Posterior cingulate gyrus (tissue), 11 donors: ENCODE results near the gene BMP8B.

Source experiments
- DNase-seq, 10 donors: peaks; one replicate each; pipeline versions ENCODE4 v3.0.0 to v3.0.0-alpha.2; 2020 to 2021; ENCODE audit warnings: mixed read lengths in 3 of 10
- intact Hi-C: fragments of 100-400 bp; cut with DNase I; formaldehyde crosslinking; loops from one replicate; pipeline ENCODE4 v1.15.1; 2023

The BMP8B gene

DNA sequence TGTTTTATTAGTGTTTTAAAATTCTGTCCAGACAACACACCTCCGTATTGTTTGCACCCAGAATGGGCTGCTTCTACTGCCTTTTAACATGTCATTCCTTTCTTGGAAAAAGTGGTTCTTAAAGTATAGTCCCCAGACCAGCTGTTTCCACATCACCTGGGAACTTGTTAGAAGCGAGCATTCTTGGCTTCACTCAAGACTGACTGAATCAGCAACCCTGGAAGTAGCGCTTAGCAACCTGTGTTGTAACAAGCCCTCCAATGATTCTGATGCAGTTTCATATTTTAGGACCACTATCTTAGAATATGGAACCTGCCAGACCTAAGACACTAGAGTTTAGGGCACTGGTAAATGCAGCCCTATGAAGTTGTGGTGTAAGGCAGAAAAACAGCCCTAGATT is 55.9 kb downstream of the BMP8B start:
- intact Hi-C loops = no loop called here
- no peak for DNase-seq

DNA sequence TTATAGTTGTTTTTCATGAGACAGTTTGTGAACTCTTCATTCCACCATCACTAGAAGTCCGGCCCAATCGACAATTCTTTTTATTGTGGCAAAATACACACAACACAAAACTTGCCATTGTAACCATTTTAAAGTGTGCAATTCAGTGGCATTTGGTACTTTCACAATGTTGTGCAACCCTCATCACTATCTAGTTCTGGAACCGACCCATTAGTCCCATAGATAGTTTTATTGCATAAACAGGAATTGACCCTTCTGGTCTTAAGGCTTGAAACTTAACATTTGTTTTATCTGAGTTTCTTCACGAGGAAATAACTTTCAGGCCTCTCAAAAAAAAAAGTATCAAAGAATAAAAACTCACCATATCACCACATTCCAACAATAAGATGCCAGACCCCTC is 58.8 kb downstream of the BMP8B start:
- intact Hi-C loops = no loop called here
- DNase-seq = no peak

DNA sequence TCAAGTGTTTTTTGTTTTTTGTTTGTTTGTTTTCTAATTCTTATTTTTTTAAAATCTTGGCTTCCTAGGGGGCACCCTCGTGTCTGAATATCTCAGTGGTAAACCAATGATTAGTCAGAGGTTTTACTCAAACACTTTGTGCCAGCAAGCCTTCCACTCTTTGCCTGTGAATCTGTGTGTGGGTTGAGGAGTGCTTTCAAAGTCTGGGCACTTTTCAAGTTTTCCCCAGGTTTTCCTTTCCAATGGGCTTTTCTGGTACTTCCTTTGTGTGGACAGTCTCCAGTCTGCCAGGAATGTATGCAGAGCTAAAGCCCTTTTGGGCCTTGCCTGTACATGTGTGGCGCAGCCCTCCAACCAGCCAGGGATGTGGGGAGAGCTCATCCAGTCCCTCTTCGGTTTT is 59.6 kb downstream of the BMP8B start:
- intact Hi-C loops = no loop called here
- DNase-seq = no peak

DNA sequence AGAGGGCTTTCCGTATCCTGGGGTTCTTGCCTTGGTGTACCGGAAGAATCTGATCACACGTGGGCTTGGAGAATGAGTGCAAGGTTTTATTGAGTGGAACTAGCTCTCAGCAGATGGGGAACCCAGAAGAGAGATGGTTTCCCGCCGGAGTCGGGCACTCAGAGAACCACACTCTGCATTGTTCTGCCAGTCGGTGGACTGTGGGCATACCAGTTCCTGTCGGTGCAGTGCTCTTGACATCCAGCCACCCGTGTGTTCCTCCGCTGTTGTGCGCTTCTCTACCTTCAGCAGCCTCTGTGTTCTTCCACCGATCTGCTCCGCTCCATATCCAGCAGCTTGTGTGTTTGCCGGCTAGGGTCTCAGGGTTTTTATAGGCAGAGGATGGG is 60.7 kb downstream of the BMP8B start:
- DNase-seq = no peak
- intact Hi-C loops = no loop called here

DNA sequence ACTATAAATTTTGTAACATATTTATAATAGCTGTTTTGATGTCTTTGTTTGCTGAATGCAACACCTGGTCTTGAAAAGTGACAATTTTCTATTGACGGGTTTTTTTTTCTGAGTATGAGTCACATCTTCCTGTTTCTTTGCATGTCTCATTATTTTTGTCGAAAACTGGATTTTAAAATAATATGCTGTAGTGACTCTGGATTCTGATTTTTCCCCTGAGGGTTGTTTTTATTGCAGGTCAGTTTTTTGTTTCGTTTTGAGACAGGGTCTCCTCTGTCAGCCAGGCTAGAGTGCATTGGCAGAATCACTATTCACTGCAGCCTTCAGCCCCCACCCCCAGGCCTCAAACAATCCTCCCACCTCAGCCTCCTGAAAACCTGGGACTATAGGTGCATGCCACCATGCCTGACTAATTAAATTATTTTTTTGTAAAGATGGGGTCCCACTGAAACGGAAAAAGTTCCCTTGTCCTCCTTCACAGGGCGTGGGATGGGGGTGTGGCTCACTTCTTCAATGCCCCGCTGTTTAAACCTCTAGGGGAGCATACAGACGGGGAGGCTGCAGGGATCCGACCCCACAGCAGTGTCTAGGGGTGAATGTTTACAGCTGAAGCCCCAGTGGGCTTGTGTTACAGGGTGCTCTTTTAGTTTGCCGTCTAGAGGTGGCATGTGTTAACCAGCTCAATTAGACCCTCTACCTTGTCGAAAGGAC is 61.3 kb downstream of the BMP8B start:
- no peak for DNase-seq
- intact Hi-C loops = no loop called here

GRCh38 chr1:39726600-39726999 is 62.1 kb downstream of the BMP8B start:
- intact Hi-C loops = no loop called here
- no peak for DNase-seq

- DNase-seq = no peak
- intact Hi-C loops = no loop called here
Observed at GRCh38 chr1:39722495-39722894, 66.2 kb downstream of the BMP8B start.

- DNase-seq = no peak
- intact Hi-C loops = loop anchor here (2.0 kb wide), 1 partner anchor 115 kb away; no protein-coding TSS in a partner anchor
Observed at GRCh38 chr1:39721664-39722063, 67.0 kb downstream of the BMP8B start.

GRCh38 chr1:39720094-39720999 is 68.3 kb downstream of the BMP8B start:
- no peak for DNase-seq
- intact Hi-C loops = loop anchor here (2.0 kb wide), 1 partner anchor 114 kb away; no protein-coding TSS in a partner anchor

DNA sequence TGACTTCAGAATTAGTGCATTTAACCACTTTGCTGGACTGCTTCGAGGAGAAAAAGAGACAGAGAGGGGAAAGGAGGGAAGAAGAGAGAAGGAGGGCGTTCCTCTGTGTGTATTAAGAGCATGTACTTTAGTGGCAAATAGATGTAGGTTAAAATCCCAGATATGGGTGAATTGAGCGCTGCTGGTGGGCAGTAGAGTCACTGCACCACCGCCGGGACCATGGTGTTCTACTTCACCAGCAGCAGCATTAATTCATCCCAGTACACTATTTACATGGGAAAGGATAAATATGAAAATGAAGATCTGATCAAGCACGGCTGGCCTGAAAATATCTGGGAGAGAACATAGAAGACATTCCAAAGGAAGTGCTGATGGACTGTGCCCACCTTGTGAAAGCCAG is 70.9 kb downstream of the BMP8B start:
- intact Hi-C loops = no loop called here
- DNase-seq = no peak

GRCh38 chr1:39713557-39713956 is 75.1 kb downstream of the BMP8B start:
- DNase-seq = no peak
- intact Hi-C loops = no loop called here

- no peak for DNase-seq
- intact Hi-C loops = no loop called here
Observed at GRCh38 chr1:39711966-39712340, 76.7 kb downstream of the BMP8B start.

- no peak for DNase-seq
- intact Hi-C loops = no loop called here
Observed at GRCh38 chr1:39711104-39711965, 77.3 kb downstream of the BMP8B start.

- no peak for DNase-seq
- intact Hi-C loops = no loop called here
Observed at GRCh38 chr1:39707506-39707905, 81.2 kb downstream of the BMP8B start.
